Lower lobe of right lung (tissue), 2 donors: ENCODE data around the gene THAP8. TPM values are rescaled to one million over a fixed set of nuclear protein-coding genes. Genes with fewer than 3 reads are reported as not detected.

ENCODE experiments used
- ATAC-seq, 2 donors: fragments of 200-7000 bp; cut with Tn5 transposase; one replicate each; pipeline ENCODE4 v1.9.1; 2020 to 2022; ENCODE audit warnings: mild to moderate bottlenecking in 2 of 2, moderate library complexity in 2 of 2
- DNase-seq: peaks from one replicate; pipeline ENCODE4 v3.0.0-alpha.2; 2020
- H3K27ac ChIP-seq: fragments of 200-600 bp; one replicate; pipeline ENCODE4 v1.8.0; 2022
- H3K27me3 ChIP-seq: fragments of 200-600 bp; one replicate; pipeline ENCODE4 v1.8.0; 2022; ENCODE audit warnings: low read depth
- H3K36me3 ChIP-seq: fragments of 200-600 bp; one replicate; pipeline ENCODE4 v1.8.0; 2022; ENCODE audit warnings: mild to moderate bottlenecking
- H3K4me1 ChIP-seq: fragments of 200-600 bp; one replicate; pipeline ENCODE4 v1.8.0; 2022
- H3K4me3 ChIP-seq: fragments of 200-600 bp; one replicate; pipeline ENCODE4 v1.8.0; 2022; ENCODE audit warnings: mild to moderate bottlenecking
- H3K9me3 ChIP-seq: fragments of 200-600 bp; one replicate; pipeline ENCODE4 v1.8.0; 2022
- intact Hi-C: fragments of 100-400 bp; cut with DNase I; formaldehyde crosslinking; loops from one replicate; pipeline ENCODE4 v1.11.0; 2022
- total RNA-seq: library from RNA; stranded (reverse); fragmentation: NEBNext Ultra II Directional; extraction: Animal tissue kit (Norgen Biotek cat#: 25700); gene quantifications from one replicate; pipeline ENCODE4 v1.2.1, GENCODE V29; 2021
- TF ChIP-seq, protein P1 (sequence below): fragments of 200-600 bp; IDR thresholded peaks from one replicate; pipeline ENCODE4 v1.8.0; 2022; ENCODE audit warnings: antibody characterized with exemption, mild to moderate bottlenecking
- donor health status: DM: no; HTN: yes; CAD: no; lungs with severe emphysema.

The THAP8 gene
- total RNA-seq, 1 donor from 2014 or later = 5.5 TPM

DNA sequence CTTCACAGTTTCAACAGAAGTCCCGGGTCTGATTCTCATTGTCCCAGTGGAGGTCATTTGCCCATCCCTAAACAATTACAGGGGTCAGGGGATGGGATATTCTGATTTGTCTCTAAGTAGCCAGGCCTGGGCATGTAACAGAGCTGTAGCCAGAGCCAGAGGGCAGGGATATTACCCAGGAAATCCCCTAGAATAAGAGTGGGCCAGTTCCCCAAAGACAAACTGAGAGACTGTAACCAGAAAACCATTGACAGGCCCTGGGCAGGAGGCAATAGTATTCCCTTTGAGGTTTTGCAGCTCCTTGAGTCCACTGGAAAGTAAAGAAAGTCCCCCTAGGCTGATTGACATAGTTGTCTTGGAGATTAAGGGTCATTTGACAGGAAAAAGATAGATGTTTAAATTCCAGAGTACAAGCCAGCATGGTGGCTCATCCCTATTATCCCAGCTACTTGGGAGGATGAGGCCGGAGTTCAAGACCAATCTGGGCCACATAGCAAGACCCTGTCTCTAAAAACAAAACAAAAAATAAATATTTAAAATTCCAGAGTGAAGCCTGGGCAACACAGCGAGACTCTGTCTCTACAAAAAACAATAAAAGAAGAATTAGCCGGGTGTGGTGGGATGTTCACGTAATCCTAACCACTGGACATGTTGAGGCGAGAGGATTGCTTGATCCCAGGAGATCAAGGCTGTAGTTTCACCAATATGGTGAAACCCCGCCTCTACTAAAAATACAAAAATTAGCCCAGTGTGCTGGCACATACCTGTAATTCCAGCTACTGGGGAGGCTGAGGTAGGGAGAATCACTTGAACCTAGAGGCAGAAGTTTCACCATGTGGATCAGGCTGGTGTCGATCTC lies 60.9 kb downstream of the THAP8 start:
- Histone ChIP-seq H3K27me3 (no peaks in the 10 kb centered on the region), H3K4me3 (no peak overlapping the region), H3K9me3 (no peaks in the 10 kb centered on the region), H3K27ac (no peak overlapping the region), H3K4me1 (peaks cover 25% of the 10 kb centered on the region), H3K36me3 (peaks cover 9% of the 10 kb centered on the region)
- no peak for DNase-seq
- intact Hi-C loops = no loop called here
- TF ChIP-seq, protein P1, sequence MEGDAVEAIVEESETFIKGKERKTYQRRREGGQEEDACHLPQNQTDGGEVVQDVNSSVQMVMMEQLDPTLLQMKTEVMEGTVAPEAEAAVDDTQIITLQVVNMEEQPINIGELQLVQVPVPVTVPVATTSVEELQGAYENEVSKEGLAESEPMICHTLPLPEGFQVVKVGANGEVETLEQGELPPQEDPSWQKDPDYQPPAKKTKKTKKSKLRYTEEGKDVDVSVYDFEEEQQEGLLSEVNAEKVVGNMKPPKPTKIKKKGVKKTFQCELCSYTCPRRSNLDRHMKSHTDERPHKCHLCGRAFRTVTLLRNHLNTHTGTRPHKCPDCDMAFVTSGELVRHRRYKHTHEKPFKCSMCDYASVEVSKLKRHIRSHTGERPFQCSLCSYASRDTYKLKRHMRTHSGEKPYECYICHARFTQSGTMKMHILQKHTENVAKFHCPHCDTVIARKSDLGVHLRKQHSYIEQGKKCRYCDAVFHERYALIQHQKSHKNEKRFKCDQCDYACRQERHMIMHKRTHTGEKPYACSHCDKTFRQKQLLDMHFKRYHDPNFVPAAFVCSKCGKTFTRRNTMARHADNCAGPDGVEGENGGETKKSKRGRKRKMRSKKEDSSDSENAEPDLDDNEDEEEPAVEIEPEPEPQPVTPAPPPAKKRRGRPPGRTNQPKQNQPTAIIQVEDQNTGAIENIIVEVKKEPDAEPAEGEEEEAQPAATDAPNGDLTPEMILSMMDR = no peak
- no peak for ATAC-seq

DNA sequence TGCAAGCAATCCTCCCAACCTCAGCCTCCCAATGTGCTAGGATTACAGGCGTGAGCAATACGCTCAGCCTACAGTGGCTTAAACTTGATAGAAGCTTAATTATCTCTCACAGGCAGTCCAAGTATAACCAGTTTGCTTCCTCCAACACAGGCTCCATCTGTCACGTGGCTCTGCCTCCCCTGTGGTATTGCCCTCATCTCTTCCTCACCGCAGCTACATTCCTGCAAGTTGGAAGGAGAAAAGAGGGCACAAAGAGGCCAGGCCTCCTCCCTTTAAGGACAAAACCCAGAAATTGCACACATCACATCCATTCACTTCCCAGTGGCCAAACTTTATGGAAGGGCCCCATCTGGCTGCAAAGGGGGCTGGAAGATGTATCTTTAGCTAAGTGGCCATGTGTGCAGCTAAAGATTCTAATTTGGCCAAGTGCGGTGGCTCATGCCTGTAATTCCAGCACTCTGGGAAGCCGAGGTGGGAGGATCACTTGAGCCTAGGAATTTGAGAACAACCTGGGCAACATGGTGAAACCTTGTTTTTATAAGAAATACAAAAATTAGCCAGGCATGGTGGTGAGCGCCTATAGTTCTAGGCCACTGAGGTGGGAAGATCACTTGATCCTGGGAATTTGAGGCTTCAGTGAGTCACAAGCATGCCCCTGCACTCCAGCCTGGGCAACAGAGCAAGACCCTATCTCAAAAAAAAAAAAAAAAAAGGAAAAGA lies 62.2 kb downstream of the THAP8 start:
- Histone ChIP-seq H3K4me3 (no peak overlapping the region), H3K9me3 (no peaks in the 10 kb centered on the region), H3K4me1 (peaks cover 28% of the 10 kb centered on the region), H3K27me3 (peaks cover 12% of the 10 kb centered on the region), H3K27ac (no peak overlapping the region), H3K36me3 (no peaks in the 10 kb centered on the region)
- ATAC-seq (no peak), DNase-seq (no peak)
- TF ChIP-seq, protein P1 = no peak
- intact Hi-C loops = no loop called here

DNA sequence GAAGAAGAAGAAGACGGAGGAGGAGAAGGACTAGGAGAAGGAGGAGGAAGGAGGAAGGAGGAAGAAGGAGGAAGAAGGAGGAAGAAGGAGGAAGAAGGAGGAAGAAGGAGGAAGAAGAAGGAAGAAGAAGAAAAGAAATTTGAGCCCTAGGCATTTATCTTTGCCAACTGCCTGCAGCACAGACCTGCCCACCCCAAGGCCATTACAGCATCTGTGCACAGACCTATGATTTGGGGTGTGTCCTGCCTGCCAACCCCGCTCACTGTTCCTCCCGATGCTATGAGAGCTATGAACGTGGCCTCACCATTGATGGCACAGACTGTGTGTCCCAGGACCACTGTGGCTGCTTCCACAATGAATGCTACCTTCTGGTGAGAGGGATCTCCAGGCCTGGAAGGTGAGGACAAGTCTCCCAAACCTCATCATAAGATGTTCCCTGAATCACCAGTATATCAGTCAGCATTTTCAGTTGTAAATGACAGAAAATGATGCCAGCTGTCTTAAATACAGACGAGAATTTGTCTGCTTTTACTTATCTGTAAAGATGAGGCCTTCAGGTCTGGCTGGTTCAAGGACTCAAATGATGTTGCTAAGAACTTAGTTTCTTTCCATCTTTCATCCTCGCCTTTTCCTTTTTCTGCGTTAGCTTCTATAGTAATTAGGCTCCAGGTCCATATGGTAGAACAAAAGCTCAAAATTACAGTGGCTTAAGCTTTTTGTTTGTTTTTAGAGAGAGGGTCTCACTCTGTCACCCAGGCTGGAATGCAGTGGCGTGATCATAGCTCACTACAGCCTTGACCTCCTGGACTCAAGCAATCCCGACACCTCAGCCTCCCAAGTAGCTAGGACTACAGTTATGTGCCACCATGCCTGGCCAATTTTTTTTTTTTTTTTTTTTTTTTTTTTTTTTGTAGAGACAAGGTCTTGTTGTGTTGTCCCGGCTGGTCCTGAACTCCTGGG lies 63.0 kb downstream of the THAP8 start:
- intact Hi-C loops = no loop called here
- ATAC-seq = no peak
- H3K27ac ChIP-seq = no peak overlapping the region
- DNase-seq = no peak
- peaks cover 24% of the 10 kb centered on the region for H3K4me1 ChIP-seq
- peaks cover 20% of the 10 kb centered on the region for H3K27me3 ChIP-seq
- H3K36me3 ChIP-seq = no peaks in the 10 kb centered on the region
- H3K9me3 ChIP-seq = no peaks in the 10 kb centered on the region
- H3K4me3 ChIP-seq = no peak overlapping the region
- TF ChIP-seq, protein P1 = no peak

DNA sequence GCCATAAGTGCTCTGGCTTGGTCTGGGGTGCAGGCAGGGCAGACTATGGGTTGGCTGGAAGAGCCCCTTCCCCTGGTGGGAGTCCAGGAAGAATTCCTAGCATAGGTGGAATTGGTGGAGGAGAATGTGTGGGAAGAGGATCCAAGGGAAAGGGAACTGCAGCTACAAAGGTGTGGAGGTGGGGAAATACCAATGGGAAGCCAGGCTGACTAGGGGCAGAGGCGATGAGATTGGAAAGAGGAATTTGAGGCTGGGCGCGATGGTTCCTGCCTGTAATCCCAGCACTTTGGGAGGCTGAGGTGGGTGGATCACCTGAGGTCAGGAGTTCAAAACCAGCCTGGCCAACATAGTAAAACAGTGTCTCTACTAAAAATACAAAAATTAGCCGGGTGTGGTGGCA lies 63.9 kb downstream of the THAP8 start:
- H3K9me3 ChIP-seq = no peaks in the 10 kb centered on the region
- DNase-seq (no peak), ATAC-seq (no peak)
- peaks cover 22% of the 10 kb centered on the region for H3K27me3 ChIP-seq
- H3K36me3 ChIP-seq = no peaks in the 10 kb centered on the region
- intact Hi-C loops = no loop called here
- TF ChIP-seq, protein P1 = no peak
- H3K4me1 ChIP-seq = peaks cover 18% of the 10 kb centered on the region
- no peak overlapping the region for H3K4me3 ChIP-seq
- H3K27ac ChIP-seq = no peak overlapping the region

DNA sequence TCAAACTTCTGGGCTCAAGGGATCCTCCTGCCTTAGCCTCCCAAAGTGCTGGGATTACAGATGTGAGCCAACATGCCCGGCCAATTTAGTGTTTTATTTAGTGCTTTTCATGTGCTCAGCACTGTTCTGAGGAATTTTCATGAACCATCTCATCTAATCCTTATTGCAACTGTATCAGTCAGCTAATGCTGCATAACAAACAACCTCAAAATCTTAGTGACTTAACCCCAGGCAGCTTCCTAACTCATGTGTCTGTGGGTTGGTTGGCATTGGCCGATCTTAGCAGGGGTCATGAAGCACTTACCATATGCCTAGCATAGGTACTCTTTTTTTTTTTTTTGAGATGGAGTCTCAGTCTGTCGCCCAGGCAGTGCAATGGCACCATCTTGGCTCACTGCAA lies 65.3 kb downstream of the THAP8 start:
- no peak for DNase-seq
- peaks cover 24% of the 10 kb centered on the region for H3K27me3 ChIP-seq
- intact Hi-C loops = no loop called here
- no peak for ATAC-seq
- no peak overlapping the region for H3K27ac ChIP-seq
- TF ChIP-seq, protein P1 = no peak
- H3K4me3 ChIP-seq = no peak overlapping the region
- no peaks in the 10 kb centered on the region for H3K9me3 ChIP-seq
- H3K36me3 ChIP-seq = no peaks in the 10 kb centered on the region
- H3K4me1 ChIP-seq = peaks cover 9% of the 10 kb centered on the region
